Stimulated activated CD4-positive, alpha-beta T cell treated with anti-CD3 and anti-CD28 coated beads, Interleukin-15, amount 100 ng/mL, for 24 hours (primary cell): ENCODE measurements around the gene DCTN5.
"Not testable (repeated sequence)": the region's sequence is repeated elsewhere in the genome, so short reads cannot be mapped to it uniquely, and the experiment has no call there.

Source experiments
- DNase-seq: peaks from one replicate; pipeline ENCODE4 v3.0.0-alpha.2; 2020

DCTN5 gene

GRCh38 chr16:23694644-23695373 is 53.5 kb downstream of the DCTN5 start:
- no peak for DNase-seq

DNA sequence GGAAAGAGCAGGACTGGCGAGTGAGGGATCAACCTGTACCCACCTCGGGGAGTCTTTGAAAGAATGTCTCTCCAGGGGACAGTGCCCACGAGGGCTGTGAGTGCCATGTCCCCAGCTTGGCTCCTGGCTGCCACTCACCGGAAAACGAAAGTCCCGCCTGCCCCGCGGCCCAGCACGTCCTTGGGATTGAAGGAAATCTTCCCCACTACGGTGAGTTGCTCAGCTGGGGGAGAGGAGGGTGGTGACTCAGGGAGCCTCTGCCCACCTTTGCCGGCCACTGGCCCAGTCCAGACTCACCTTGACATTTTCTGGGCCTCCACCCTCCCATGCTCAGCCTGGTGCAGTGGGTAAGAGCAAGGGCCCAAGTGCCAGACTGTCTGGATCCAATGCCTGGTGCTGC is 54.5 kb downstream of the DCTN5 start:
- no peak for DNase-seq

DNA sequence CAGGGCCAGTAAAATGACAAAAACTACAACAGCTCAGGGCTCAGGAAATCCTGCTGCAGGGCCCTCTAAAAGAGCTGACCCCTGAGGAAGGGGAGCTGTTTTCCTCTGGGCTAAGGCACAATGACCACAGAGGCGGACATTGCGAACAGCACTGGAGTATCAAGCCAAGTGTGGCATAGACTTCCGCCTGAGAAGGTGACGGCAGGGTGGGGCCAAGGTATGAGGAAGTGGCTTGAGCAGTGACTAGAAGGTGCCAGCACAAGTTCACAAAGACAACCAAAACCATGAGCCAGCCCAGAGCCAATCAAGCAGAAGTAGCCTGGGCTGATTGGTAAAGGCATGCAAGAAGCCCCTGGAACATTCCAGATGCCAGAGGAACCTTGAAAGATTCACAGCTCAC is 57.8 kb downstream of the DCTN5 start:
- DNase-seq: no peak

- no peak for DNase-seq
Measured at GRCh38 chr16:23700093-23700492, 58.8 kb downstream of the DCTN5 start.

GRCh38 chr16:23700509-23700908 is 59.2 kb downstream of the DCTN5 start:
- no peak for DNase-seq

GRCh38 chr16:23701045-23701444 is 59.8 kb downstream of the DCTN5 start:
- no peak for DNase-seq

- DNase-seq: no peak
Measured at GRCh38 chr16:23702951-23703350, 61.7 kb downstream of the DCTN5 start.

GRCh38 chr16:23704772-23705516 is 63.7 kb downstream of the DCTN5 start:
- DNase-seq: no peak

DNA sequence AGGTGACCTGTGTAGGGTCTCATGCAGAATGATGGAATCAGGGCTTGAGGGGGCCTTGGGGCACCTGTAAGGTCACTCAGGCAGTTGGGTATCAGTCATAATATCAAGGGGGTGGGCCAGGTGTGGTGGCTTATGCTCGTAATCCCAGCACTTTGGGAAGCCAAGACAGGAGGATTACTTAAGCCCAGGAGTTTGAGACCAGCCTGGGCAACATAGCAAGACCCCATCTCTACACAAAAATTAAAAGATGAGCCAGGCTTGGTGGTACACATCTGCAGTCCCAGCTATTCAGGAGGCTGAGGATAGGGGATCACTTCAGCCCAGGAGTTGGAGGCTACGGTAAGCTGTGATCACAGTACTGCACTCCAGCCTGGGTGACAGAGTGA is 64.2 kb downstream of the DCTN5 start:
- no peak for DNase-seq

GRCh38 chr16:23706439-23706838 is 65.2 kb downstream of the DCTN5 start:
- DNase-seq: no peak

DNA sequence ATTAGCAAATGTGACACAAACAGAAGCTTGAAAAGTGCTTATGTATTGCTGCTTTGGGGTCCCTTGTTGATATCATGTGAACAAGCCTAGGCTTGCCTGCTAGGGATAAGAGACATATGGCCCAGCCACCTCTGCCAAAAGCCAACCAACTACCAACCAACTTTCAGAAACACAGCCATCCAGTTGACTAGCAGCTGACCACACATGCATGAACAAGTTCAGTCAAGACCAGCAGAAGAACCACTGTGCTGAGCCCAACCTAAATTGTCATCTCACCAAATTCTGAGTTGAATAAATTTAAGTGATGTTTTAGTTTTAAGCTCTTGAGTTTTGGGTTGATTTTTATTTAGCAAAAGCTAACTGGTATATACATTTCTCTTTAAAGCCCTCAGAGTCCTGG is 68.3 kb downstream of the DCTN5 start:
- DNase-seq: no peak

GRCh38 chr16:23710008-23710407 is 68.7 kb downstream of the DCTN5 start:
- no peak for DNase-seq

GRCh38 chr16:23710504-23710903 is 69.2 kb downstream of the DCTN5 start:
- DNase-seq: no peak

DNA sequence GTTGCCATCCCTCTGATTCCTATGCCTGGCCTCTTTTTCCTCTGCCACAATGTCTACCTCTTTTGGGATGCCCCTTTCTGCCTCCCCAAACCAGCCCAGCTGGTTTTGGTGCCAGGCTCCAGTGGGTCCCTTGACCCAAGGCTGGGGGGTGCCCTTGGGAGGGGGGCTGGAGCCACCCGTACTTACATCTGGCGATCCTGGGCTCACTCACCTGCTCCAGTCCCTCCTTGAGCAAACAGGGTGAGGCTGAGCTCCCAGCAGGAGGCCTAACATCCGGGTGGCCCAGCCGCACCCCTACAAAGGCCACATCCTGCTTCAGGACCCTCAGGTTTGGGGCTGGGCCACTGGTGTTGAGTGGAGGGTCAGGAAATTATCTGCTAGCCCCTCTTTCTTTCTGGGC is 70.5 kb downstream of the DCTN5 start:
- no peak for DNase-seq

DNA sequence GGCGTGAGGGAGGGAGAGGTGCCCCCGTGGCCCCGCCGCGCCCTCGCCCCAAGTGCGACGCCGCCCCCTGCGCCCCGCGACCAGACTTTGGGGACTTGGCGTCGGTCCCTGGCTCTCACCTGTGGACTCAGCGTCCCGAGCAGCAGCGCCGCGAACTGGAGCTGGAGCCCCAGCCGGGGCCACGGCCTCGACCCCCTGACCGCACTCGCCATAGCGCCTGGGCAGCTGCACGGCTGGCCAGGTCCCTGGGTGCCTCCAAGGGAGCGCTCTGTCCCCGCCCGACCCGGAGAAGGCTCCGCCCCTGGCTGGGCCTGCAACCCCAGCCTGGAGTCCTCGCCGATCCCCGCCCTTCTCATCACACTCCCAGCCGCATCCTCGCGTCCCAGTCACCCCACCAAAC is 71.7 kb downstream of the DCTN5 start, which contains the start of gene ERN2:
Gene ERN2, minus strand, starts transcription at position 247 of the 400 bp plus-strand sequence. Its CDS starts 35 bp downstream, at position 212.
- DNase-seq: no peak

GRCh38 chr16:23716484-23716883 is 75.2 kb downstream of the DCTN5 start:
- no peak for DNase-seq

DNA sequence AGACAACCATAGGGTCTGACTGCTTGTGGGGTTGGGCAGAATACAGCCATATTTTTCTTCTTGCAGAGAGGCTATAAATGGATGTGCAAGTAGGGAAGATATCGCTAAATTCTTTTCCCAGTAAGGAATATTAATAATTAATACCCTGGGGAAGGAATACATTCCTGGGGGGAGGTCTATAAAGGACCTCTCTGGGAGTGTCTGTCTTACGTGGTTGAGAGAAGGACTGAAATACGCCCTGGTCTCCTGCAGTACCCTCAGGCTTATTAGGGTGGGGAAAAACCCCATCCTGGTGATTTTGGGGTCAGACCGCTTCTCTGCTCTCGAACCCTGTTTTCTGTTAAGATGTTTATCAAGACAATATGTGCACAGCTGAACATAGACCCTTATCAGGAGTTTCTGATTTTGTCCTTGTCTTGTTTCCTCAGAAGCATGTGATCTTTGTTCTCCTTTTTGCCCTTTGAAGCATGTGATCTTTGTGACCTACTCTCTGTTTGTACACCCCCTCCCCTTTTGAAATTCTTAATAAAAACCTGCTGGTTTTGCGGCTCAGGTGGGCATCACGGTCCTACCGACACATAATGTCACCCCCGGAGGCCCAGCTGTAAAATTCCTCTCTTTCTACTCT is 81.5 kb downstream of the DCTN5 start:
- not testable (repeated sequence) for DNase-seq

GRCh38 chr16:23724096-23724784 is 83.0 kb downstream of the DCTN5 start:
- DNase-seq: no peak

GRCh38 chr16:23724785-23725131 is 83.5 kb downstream of the DCTN5 start:
- no peak for DNase-seq

DNA sequence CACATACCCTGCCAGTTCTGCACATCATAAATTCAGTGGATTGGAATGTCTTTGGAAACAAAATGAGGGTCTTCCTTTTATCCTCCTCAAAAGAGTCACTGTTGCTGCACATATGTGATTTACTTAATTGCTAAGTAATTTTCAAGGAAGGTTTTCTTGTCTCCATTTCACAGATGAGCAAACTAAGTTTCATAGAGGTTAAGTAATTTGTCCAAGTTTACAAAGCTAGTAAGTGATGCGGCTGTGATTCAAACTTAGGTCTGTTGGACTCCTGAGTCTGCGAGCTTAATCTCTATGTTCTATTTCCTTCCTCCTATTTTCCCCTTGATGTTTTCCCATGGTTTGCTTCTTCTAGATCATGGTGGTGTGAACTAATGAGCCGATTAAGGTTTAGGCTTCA is 85.4 kb downstream of the DCTN5 start:
- no peak for DNase-seq
